ENCODE data around the gene BRD2.

The BRD2 gene

GRCh38 chr6:32973144-32974015, 5.0 kb downstream of the BRD2 start:
- no peak for FAIRE-seq

GRCh38 chr6:32974016-32974333, 5.6 kb downstream of the BRD2 start:
- no peak for FAIRE-seq

DNA sequence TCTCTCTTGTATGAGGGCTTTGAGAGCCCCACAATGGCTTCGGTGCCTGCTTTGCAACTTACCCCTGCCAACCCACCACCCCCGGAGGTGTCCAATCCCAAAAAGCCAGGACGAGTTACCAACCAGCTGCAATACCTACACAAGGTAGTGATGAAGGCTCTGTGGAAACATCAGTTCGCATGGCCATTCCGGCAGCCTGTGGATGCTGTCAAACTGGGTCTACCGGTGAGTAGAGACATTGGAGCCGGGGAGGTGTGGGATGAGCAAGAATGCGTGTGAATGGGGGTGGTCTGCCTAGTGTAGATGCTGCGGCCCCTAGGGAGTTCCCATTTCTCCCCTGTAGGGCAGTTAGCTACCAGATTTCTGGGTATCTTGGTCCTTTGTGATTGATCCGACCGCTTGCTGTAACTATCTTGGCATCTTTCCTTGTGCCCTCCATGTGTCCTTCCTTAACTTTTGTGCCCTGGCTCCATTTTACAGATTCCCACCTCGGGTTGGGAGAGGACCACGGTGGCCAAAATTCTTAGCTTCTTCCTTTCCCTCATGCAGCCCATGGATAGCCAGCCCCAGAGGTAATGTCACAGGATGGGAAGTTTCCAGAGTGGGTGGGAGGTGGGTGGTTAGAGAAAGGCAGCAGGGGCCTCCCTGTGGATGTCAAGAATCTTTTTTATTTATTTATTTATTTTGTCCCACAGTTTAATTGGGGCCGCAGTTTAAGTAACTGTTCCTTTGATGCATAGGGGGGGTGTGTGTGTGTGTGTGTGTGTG, 6.3 kb downstream of the BRD2 start:
- FAIRE-seq = no peak

DNA sequence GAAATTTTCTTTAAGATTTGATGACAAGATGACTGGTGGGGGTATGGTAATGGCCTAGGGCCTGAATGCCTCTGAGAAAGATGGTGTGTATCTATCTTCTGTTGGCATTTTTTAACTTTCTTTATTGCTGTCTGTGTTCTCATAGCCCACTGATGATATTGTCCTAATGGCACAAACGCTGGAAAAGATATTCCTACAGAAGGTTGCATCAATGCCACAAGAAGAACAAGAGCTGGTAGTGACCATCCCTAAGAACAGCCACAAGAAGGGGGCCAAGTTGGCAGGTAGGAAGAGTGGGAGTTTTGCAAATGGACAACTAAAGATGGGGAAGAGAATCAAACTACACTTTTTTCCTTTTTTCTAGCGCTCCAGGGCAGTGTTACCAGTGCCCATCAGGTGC, 7.5 kb downstream of the BRD2 start:
- FAIRE-seq = no peak

- FAIRE-seq = no peak
Measured at GRCh38 chr6:32976334-32977069, 8.1 kb downstream of the BRD2 start.

- FAIRE-seq = no peak
Measured at GRCh38 chr6:32977272-32977952, 9.0 kb downstream of the BRD2 start.

DNA sequence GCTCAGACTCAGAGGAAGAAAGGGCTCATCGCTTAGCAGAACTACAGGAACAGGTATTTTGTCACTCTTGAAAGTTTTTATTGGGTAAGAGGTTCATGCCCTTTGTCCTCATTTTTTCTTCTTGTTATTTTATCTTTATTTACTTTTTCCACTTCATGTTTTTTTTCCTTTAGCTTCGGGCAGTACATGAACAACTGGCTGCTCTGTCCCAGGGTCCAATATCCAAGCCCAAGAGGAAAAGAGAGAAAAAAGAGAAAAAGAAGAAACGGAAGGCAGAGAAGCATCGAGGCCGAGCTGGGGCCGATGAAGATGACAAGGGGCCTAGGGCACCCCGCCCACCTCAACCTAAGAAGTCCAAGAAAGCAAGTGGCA, 9.5 kb downstream of the BRD2 start:
- no peak for FAIRE-seq

DNA sequence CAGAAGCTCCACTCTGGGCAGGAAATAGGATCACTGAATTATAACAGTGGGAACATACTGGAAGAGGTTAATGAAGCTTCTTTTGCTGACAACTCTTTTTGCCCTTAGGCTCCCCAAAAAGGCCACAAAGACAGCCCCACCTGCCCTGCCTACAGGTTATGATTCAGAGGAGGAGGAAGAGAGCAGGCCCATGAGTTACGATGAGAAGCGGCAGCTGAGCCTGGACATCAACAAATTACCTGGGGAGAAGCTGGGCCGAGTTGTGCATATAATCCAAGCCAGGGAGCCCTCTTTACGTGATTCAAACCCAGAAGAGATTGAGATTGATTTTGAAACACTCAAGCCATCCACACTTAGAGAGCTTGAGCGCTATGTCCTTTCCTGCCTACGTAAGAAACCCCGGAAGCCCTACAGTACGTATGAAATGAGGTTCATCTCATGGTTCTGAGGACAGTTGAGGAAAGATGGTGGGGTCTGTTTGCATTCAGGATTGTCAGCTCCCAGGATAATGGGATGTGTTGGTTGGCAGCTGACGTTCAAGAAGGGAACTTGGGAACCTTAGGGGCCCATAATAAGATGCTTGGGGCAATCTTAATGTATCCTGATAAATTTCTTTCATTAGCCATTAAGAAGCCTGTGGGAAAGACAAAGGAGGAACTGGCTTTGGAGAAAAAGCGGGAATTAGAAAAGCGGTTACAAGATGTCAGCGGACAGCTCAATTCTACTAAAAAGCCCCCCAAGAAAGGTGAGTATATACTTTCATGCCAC, 11.5 kb downstream of the BRD2 start:
- FAIRE-seq = no peak

DNA sequence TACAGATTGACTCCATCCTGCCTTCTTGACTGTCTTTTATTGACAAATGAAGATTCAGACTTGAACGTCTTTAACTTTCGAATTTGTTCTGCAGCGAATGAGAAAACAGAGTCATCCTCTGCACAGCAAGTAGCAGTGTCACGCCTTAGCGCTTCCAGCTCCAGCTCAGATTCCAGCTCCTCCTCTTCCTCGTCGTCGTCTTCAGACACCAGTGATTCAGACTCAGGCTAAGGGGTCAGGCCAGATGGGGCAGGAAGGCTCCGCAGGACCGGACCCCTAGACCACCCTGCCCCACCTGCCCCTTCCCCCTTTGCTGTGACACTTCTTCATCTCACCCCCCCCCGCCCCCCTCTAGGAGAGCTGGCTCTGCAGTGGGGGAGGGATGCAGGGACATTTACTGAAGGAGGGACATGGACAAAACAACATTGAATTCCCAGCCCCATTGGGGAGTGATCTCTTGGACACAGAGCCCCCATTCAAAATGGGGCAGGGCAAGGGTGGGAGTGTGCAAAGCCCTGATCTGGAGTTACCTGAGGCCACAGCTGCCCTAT, 12.2 kb downstream of the BRD2 start:
- FAIRE-seq = no peak

DNA sequence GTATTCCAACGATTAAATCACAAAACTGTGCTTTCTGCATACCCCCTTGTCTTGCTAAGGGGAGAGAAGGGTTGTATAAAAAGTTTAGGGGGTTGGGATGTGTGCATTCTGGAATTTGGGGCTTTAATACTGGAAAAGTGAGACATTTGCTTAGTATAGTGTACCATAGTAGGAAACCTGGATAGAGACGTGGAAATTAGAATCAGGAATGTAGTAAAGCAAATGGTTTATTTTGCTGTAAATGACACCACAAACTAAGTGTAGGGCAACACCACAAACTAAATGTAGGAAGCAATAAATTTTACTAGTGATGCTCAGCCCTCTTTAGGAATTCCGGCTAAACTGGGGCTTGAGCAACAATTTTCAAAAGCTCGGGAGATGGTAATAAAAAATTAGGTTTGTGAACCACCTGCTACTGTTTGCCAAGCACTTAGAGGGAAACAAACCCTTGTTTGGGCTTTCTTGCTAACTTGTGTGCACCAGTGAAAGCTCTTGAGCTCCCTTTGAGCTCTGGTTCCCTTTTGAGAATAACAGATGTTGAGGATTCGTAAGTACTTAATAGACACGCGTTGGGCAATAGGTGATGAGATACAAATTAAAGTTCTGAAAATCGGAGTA, 13.8 kb downstream of the BRD2 start:
- FAIRE-seq = no peak

DNA sequence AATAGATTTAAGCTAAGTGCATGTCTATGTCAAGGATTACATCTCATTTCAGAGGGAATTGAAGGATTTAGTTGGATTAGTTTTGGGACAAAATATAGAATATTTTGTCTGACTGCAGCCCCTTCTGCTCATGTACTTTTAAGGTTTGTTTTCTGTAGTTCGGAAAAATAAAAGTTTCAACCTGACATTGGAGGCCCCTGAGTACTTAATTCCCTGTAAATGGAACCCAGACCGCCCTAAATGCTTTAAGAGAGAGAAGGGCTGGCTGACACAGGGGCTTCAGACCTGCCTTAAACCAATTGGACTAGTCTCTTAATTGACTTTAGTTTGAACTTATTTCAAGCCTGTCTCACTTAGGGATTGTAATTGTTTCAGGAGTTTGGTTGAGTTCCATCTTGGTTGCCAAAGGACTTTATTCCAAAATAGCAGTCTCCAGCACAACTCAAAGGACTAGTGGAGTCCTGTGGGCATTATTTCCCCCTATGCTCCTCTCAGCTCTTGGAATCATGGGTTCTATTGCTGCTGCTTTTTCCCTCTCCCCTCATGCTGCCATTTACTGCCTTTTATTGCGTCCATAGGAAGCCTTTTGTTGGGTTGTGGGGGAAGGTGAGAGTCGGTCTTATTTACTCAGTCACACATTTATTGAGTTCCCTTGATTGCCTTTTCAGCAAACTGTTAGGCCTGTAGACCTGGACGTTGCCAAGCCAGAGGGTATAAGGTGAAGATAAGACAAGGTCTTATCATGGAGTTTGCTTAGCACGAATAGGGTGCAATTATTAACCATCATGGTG, 14.5 kb downstream of the BRD2 start:
- FAIRE-seq = no peak

DNA sequence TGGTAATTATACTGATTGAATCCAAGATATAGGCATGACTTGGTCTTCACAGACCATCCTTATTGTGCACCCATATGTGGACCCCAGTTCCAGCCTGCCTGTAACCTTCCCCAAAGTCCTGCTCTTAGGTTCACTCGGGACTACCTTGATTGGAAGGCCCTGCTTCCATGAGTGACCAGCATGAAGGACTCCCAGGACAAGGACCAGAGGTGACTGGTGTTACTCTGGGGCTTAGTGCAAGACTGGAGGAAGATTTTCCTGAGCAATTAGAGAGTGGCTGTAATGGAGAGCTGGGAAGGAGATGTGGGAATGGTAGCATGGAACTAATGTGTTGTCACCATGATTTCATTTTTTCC, 15.1 kb downstream of the BRD2 start:
- no peak for FAIRE-seq

GRCh38 chr6:32983964-32984621, 15.7 kb downstream of the BRD2 start:
- no peak for FAIRE-seq

DNA sequence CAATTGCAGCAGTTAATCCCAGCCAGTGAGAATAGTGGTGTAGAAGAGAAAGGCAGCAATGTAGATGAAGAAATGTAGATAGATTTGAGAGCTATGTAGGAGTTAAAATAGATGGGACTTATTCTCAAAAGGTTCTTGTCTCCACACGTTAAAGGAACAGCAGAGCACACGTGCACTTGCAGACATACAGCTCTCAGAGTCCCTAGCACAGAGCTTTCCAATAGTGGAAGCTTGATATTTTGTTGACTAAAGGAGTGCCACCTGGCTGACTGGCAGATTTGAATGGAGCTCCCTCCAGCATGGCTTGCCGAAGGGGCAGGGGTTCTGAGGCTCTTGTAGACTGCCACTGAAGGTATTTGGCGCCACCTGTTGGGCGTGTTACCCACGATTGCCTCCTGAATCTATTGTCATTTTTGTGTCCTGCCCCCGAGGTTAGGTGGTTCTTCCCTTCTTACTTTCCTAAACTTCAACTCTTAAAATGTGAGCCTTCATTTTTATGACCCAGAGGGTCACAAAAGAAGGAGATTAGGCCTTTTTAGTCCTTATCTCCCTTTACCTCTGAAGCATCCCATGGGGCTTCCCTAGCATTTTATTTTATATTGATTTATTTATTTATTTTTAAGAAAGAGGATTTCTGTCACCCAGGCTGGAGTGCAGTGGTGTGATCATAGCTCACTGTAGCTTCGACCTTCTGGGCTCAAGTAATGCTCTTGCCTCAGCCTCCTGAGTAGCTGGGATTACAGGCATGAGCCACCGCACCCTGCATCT, 16.4 kb downstream of the BRD2 start:
- no peak for FAIRE-seq

GRCh38 chr6:32989368-32989767, 21.0 kb downstream of the BRD2 start:
- FAIRE-seq = no peak

- no peak for FAIRE-seq
Measured at GRCh38 chr6:32991972-32992371, 23.6 kb downstream of the BRD2 start.

GRCh38 chr6:32993363-32993973, 25.1 kb downstream of the BRD2 start:
- no peak for FAIRE-seq

- no peak for FAIRE-seq
Measured at GRCh38 chr6:32995448-32995847, 27.1 kb downstream of the BRD2 start.

GRCh38 chr6:33000055-33000454, 31.7 kb downstream of the BRD2 start:
- FAIRE-seq = no peak

Measured in colon (tissue), 2 donors.